VCaP (cell line): ENCODE measurements around the gene RAB37.

Experiments
- H3K27ac ChIP-seq: fragments of 450-650 bp; 2 replicates; pipeline ENCODE4 v1.5.1; 2017
- CTCF ChIP-seq: fragments of 450-650 bp; conservative IDR thresholded peaks from 2 replicates; pipeline ENCODE4 v1.5.1; 2017; ENCODE audit warnings: mild to moderate bottlenecking, moderate library complexity

RAB37 gene

GRCh38 chr17:74740641-74741387 is 3.8 kb downstream of the RAB37 start:
- TF ChIP-seq CTCF: no peak
- H3K27ac ChIP-seq: no peak overlapping the region

GRCh38 chr17:74742153-74742515 is 5.1 kb downstream of the RAB37 start:
- no peak for TF ChIP-seq CTCF
- H3K27ac ChIP-seq: peak overlapping the region; percentile 29; the same call in 1 of the 2 replicates

GRCh38 chr17:74742978-74743545 is 6.0 kb downstream of the RAB37 start:
- no peak for TF ChIP-seq CTCF
- no peak overlapping the region; the same call in 1 of the 2 replicates for H3K27ac ChIP-seq

GRCh38 chr17:74743755-74744154 is 6.7 kb downstream of the RAB37 start:
- no peak for TF ChIP-seq CTCF
- no peak overlapping the region for H3K27ac ChIP-seq

- no peak for TF ChIP-seq CTCF
- peak overlapping the region; percentile 69 for H3K27ac ChIP-seq
Measured at GRCh38 chr17:74744349-74744713, 7.3 kb downstream of the RAB37 start.

GRCh38 chr17:74744714-74745547 is 7.9 kb downstream of the RAB37 start:
- peak overlapping the region; percentile 69 for H3K27ac ChIP-seq
- peak; percentile 97 for TF ChIP-seq CTCF

- peak overlapping the region; percentile 69 for H3K27ac ChIP-seq
- TF ChIP-seq CTCF: no peak
Measured at GRCh38 chr17:74745548-74746177, 8.6 kb downstream of the RAB37 start.
